Ecto neural progenitor cell (in vitro differentiated cells): ENCODE measurements around the gene AIF1.

ENCODE experiments used
- DNase-seq: peaks from one replicate; pipeline ENCODE4 v3.0.0-alpha.2; 2018; ENCODE audit warnings: low spot score

AIF1 gene

DNA sequence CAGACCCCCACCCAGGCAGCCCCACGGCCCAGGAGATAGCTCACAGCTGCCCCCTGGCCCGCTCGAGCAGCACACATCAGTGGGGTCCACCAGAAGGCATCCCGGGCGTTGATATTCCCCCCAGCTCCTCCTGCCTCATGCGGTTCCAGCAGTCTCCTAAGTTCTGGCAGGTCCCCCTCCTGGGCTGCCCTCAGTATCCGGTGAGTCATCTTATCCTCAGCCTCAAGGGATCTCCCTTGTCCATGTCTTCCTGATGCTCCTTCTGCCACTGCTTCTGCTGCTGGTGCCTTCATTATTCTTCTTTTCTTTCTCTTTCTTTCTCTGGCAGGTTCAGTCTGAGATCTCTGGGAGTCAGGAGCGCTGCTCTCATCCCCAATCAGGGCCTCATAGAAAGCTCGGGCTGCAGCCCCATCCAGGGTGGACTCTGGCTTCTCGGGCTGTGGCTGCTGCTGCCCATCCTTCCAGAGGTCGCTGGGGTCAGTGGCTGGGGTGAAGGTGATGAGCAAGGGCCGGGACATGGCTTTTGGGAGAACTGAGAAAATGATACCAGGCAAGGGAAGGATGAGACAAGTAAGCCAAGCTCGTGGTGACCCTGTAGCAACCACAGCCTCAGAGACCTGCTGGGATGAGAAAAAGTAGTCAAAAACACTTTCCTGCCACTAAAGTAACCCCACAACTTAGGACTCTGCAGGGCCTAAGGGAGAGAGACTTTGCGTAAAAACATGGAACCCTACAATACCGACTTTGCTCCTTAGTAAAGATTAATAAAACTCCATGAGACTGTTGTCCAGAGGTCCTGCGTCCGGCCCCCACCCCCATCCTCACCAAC lies 49.1 kb downstream of the AIF1 start:
- DNase-seq, result peak; percentile 51

DNA sequence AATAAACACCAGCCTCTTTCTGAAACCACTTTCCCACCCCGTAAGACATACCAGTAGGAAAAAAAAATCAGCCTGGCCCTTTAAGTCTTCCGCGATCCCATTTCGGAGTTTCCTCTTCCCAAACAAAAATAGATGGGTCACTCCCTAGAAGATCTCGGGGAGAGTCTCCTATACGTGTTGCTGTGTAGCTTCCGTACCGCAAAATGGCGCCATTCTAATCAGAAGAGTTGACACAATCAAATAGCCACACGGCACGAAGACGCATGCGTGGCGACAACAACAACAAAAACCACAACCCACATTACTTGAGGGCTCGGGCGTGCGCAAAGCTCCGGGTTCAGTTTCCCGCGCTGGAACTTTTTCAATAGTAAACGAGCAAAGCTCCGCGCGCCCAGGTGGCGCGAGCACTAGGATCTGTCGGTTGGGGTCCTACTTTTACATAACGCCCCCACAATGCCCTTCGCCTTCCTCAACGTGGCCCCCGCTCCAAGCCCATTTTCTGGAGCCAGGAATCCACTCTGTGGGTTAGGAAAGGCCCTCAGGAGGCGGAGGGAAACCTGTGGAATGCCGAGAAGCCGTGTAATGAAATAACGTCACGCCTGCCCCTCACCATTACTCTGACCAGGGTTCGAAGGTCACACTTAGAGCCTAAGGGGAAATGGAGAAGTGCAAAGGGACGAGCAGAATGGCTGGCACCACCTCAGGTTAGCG lies 49.9 kb downstream of the AIF1 start, which contains the start of gene GPANK1:
GPANK1 (minus strand) TSS at position 208 of the 711 bp plus-strand sequence. CDS start 519 bp downstream, outside the sequence.
- peak; percentile 81 for DNase-seq

DNA sequence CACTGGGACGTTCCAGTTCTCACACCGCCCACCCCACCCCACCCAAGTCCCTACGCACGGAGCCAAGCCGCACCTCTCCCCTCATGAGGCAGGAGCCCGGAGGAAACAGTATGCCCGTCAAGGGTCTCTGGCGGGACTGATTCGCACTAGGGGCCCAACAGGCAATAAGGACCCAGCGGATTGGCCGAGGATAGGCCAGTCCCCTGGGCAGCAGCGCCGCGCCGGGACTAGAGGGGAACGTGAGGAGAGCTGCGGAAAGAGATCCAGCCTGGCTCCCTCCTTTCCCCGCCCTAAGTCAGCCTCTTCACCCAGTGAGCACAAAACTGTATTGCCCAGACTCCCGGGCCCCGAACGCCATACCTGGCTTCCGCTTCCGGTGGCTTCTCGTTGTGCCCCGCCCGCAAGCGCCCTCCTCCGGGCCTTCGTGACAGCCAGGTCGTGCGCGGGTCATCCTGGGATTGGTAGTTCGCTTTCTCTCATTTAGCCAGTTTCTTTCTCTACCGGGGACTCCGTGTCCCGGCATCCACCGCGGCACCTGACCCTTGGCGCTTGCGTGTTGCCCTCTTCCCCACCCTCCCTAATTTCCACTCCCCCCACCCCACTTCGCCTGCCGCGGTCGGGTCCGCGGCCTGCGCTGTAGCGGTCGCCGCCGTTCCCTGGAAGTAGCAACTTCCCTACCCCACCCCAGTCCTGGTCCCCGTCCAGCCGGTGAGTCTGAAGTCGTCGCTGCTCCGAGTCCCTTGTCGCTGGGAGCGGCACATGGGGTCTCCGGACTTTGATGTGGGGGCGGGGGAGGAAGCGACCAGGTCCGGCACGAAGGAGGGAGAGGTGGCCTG lies 50.7 kb downstream of the AIF1 start, which contains the start of gene CSNK2B:
CSNK2B (plus strand) TSS at position 580 of the 836 bp plus-strand sequence. CDS start 752 bp downstream, outside the sequence.
- DNase-seq, result peak; percentile 98

DNA sequence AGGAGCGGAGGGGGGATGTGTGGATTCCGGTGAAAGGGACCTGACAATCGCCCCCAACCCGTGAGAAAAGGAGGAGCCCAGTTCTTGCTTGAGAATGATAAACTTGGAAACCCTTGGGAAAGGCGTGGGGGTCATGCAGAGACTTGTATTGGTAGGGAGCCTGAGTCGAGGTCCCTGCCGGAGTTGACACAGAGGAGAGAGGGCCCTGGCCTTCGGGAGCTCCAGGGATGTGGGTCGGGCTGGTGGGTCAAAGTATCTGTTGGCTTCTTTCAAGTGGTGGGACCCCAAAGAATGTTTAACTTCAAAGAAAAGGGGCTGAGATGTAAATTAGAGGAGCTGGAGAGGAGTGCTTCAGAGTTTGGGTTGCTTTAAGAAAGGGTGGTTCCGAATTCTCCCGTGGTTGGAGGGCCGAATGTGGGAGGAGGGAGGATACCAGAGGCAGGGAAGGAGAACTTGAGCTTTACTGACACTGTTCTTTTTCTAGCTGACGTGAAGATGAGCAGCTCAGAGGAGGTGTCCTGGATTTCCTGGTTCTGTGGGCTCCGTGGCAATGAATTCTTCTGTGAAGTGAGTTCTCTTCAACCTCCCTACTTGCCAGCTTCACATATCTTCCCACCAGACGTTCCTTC lies 51.4 kb downstream of the AIF1 start:
- no peak for DNase-seq
